Esophagus (tissue), 2 donors: Measurements from ENCODE around the gene ZNF496. TPM values are rescaled to one million over a fixed set of nuclear protein-coding genes. Genes with fewer than 3 reads are reported as not detected.

ENCODE experiments used
- H3K27ac ChIP-seq, 2 donors: one replicate each; pipeline ENCODE4 v1.5.1; 2013; ENCODE audit warnings: low read depth in 2 of 2, mild to moderate bottlenecking in 2 of 2, inconsistent platforms in 1 of 2, low read length in 1 of 2, moderate library complexity in 1 of 2
- H3K27me3 ChIP-seq, 2 donors: one replicate each; pipeline ENCODE4 v1.6.1; 2013; ENCODE audit warnings: low read length in 2 of 2, control low read depth in 1 of 2, mild to moderate bottlenecking in 1 of 2; ENCODE audit not compliant: insufficient read depth in 2 of 2, control insufficient read depth in 1 of 2
- H3K36me3 ChIP-seq, 2 donors: one replicate each; pipeline ENCODE4 v1.6.1; 2013; ENCODE audit warnings: low read length in 1 of 2; ENCODE audit not compliant: control insufficient read depth in 2 of 2, insufficient read depth in 2 of 2
- H3K4me1 ChIP-seq, 2 donors: one replicate each; pipeline ENCODE4 v1.6.1; 2013; ENCODE audit warnings: low read length in 1 of 2; ENCODE audit not compliant: control insufficient read depth in 2 of 2, insufficient read depth in 2 of 2
- H3K4me3 ChIP-seq, 2 donors: one replicate each; pipeline ENCODE4 v1.5.1; 2013; ENCODE audit warnings: low read length in 2 of 2, mild to moderate bottlenecking in 2 of 2, low read depth in 1 of 2, moderate library complexity in 1 of 2
- H3K9me3 ChIP-seq, 2 donors: one replicate each; pipeline ENCODE4 v1.6.1; 2013; ENCODE audit warnings: mild to moderate bottlenecking in 2 of 2, low read depth in 1 of 2, low read length in 1 of 2, moderate library complexity in 1 of 2; ENCODE audit not compliant: control insufficient read depth in 2 of 2, insufficient read depth in 1 of 2
- WGBS, 2 donors: extraction: QIAGEN DNeasy Blood & Tissue Kit; methylation state at CpG; one replicate each; pipeline ENCODE4 v1.1.7; 2013; 5-methylcytosine and 5-hydroxymethylcytosine counted together
- polyA plus RNA-seq, 2 donors: library from polyadenylated mRNA; stranded (reverse); fragments of 200-250 nt; gene quantifications; one replicate each; pipeline ENCODE4 v1.2.3, GENCODE V29; 2013
- donor health status: healthy with polysubstance abuse.
- donor health status: Bipolar disorder and iron deficiency.

The ZNF496 gene
- polyA plus RNA-seq, 2 donors, result 3.7 to 3.8 TPM

GRCh38 chr1:247317702-247318101, 14.0 kb downstream of the ZNF496 start:
- H3K4me3 ChIP-seq, result no peak overlapping the region
- peaks cover 0 to 9% of the 10 kb centered on the region in 2 donors for H3K36me3 ChIP-seq
- no peak overlapping the region for H3K27ac ChIP-seq
- H3K9me3 ChIP-seq, result no peaks in the 10 kb centered on the region
- no peaks in the 10 kb centered on the region for H3K4me1 ChIP-seq
- WGBS, 2 donors, result 74 to 84% methylated on average over 3 of the region's 3 CpGs
- no peaks in the 10 kb centered on the region for H3K27me3 ChIP-seq

- 87 to 92% methylated on average over 5 of the region's 5 CpGs for WGBS, 2 donors
- Histone ChIP-seq H3K36me3 (peaks cover 0 to 1% of the 10 kb centered on the region in 2 donors), H3K27ac (no peak overlapping the region), H3K9me3 (no peaks in the 10 kb centered on the region), H3K4me3 (no peak overlapping the region), H3K27me3 (no peaks in the 10 kb centered on the region), H3K4me1 (no peaks in the 10 kb centered on the region)
Observed at GRCh38 chr1:247316590-247317197, 15.0 kb downstream of the ZNF496 start.

- H3K4me1 ChIP-seq, result no peaks in the 10 kb centered on the region
- peaks cover 10 to 21% of the 10 kb centered on the region in 2 donors for H3K36me3 ChIP-seq
- H3K27me3 ChIP-seq, result no peaks in the 10 kb centered on the region
- H3K4me3 ChIP-seq, result no peak overlapping the region
- WGBS, 2 donors, result 95 to 96% methylated on average over 2 of the region's 2 CpGs
- no peaks in the 10 kb centered on the region for H3K9me3 ChIP-seq
- no peak overlapping the region for H3K27ac ChIP-seq
Observed at GRCh38 chr1:247304031-247304430, 27.6 kb downstream of the ZNF496 start.

- Histone ChIP-seq H3K4me3 (no peak overlapping the region), H3K4me1 (no peaks in the 10 kb centered on the region), H3K27ac (no peak overlapping the region), H3K9me3 (no peaks in the 10 kb centered on the region), H3K27me3 (no peaks in the 10 kb centered on the region), H3K36me3 (peaks cover 8 to 14% of the 10 kb centered on the region in 2 donors)
- WGBS, 2 donors, result 51 to 91% methylated on average over 5 of the region's 5 CpGs
Observed at GRCh38 chr1:247303216-247303615, 28.5 kb downstream of the ZNF496 start.

GRCh38 chr1:247301176-247301540, 30.5 kb downstream of the ZNF496 start:
- H3K4me3 ChIP-seq, result no peak overlapping the region
- H3K27ac ChIP-seq, result no peak overlapping the region
- H3K27me3 ChIP-seq, result no peaks in the 10 kb centered on the region
- WGBS, 2 donors, result 96 to 97% methylated on average over 17 of the region's 17 CpGs
- peaks cover 8 to 10% of the 10 kb centered on the region in 2 donors for H3K36me3 ChIP-seq
- no peaks in the 10 kb centered on the region for H3K9me3 ChIP-seq
- no peaks in the 10 kb centered on the region for H3K4me1 ChIP-seq

- Histone ChIP-seq H3K9me3 (no peaks in the 10 kb centered on the region), H3K27me3 (no peaks in the 10 kb centered on the region), H3K4me1 (no peaks in the 10 kb centered on the region), H3K27ac (no peak overlapping the region), H3K4me3 (no peak overlapping the region), H3K36me3 (peaks cover 8 to 10% of the 10 kb centered on the region in 2 donors)
- 98% methylated on average over 47 of the region's 47 CpGs for WGBS, 2 donors
Observed at GRCh38 chr1:247300491-247301175, 31.0 kb downstream of the ZNF496 start.

- Histone ChIP-seq H3K27me3 (no peaks in the 10 kb centered on the region), H3K4me3 (no peak overlapping the region), H3K27ac (no peak overlapping the region), H3K36me3 (peaks cover 8 to 10% of the 10 kb centered on the region in 2 donors), H3K4me1 (no peaks in the 10 kb centered on the region), H3K9me3 (no peaks in the 10 kb centered on the region)
- WGBS, 2 donors, result 86 to 92% methylated on average over 12 of the region's 12 CpGs
Observed at GRCh38 chr1:247299723-247300381, 31.8 kb downstream of the ZNF496 start.

- H3K4me1 ChIP-seq, result no peaks in the 10 kb centered on the region
- peaks cover 8 to 10% of the 10 kb centered on the region in 2 donors for H3K36me3 ChIP-seq
- no peak overlapping the region for H3K27ac ChIP-seq
- H3K4me3 ChIP-seq, result no peak overlapping the region
- no peaks in the 10 kb centered on the region for H3K27me3 ChIP-seq
- H3K9me3 ChIP-seq, result no peaks in the 10 kb centered on the region
- 70 to 80% methylated on average over 4 of the region's 4 CpGs for whole genome bisulfite sequencing, 2 donors
Observed at GRCh38 chr1:247298701-247299100, 33.0 kb downstream of the ZNF496 start.

GRCh38 chr1:247298124-247298481, 33.6 kb downstream of the ZNF496 start:
- no peaks in the 10 kb centered on the region for H3K9me3 ChIP-seq
- WGBS, 2 donors, result 72 to 73% methylated on average over 6 of the region's 6 CpGs
- no peaks in the 10 kb centered on the region for H3K4me1 ChIP-seq
- H3K36me3 ChIP-seq, result peaks cover 8 to 10% of the 10 kb centered on the region in 2 donors
- no peak overlapping the region for H3K27ac ChIP-seq
- H3K4me3 ChIP-seq, result no peak overlapping the region
- no peaks in the 10 kb centered on the region for H3K27me3 ChIP-seq
